Measurements from ENCODE around the gene SPG11.

Gene SPG11

DNA sequence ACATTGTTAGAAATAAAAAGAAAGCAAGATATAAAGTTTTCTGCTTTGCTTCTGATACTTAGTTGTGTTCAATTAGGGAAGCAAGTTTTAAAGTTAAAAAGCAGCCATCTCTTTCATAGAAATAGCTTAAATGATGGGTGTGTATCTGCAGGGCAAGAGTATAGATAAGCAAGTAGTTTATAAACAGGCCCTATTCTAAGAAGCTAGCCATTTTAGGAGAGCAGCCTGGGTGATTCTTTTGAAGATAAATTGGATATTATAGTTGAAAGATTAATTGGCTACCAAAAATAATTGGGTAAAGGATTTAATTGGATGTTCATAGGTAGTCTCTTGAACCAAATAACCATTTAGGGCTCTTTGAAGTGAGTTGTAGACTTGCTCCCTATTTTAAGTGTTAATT lies 120.9 kb downstream of the SPG11 start:
- H3K27ac ChIP-seq, result no peak overlapping the region
- TF ChIP-seq, protein P1, sequence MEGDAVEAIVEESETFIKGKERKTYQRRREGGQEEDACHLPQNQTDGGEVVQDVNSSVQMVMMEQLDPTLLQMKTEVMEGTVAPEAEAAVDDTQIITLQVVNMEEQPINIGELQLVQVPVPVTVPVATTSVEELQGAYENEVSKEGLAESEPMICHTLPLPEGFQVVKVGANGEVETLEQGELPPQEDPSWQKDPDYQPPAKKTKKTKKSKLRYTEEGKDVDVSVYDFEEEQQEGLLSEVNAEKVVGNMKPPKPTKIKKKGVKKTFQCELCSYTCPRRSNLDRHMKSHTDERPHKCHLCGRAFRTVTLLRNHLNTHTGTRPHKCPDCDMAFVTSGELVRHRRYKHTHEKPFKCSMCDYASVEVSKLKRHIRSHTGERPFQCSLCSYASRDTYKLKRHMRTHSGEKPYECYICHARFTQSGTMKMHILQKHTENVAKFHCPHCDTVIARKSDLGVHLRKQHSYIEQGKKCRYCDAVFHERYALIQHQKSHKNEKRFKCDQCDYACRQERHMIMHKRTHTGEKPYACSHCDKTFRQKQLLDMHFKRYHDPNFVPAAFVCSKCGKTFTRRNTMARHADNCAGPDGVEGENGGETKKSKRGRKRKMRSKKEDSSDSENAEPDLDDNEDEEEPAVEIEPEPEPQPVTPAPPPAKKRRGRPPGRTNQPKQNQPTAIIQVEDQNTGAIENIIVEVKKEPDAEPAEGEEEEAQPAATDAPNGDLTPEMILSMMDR (conservative IDR thresholded peaks at IDR 0.05; ENCODE audit: low read depth), result no peak
- ChIA-PET CTCF (no interaction called here), POLR2A (ENCODE audit: low non-redundant PET) (interaction anchor here (0.9 kb wide), 1 partner anchor 12 kb away, joined by 3 read pairs; no protein-coding TSS in a partner anchor)
- no peak for DNase-seq (ENCODE audit: low spot score)

DNA sequence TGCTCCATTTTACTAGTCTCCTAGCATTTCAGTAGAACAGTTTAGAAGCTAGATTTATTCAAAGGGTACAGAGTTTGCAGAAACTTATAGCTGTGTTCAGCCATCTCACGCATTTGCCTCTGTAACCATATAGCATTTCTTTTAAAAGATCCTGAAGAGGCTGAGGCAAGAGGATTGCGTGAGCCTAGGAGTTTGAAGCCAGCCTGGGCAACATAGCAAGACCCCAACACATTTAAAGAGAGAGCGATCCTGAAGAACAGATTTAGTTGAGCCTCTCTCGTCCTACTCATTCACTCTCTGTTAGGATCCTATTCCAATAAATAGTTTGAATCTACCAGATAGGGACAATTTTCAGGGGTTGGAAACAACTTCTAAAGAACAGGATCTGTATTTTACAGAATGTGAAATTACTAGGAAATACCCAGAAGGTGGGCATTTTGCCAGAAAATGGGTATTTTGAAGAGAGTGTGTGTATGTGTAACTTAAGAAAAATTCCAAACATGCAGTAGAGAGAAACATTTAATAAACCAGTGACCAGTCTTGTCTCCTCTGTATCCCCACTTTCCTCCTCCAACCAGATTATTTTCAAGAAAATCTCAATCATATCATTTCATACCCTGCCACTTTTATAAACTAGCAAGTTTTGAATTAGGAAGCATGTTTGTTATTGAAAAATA lies 122.0 kb downstream of the SPG11 start:
- no peak overlapping the region for H3K27ac ChIP-seq
- POLR2A ChIA-PET (ENCODE audit: low non-redundant PET), result no interaction called here
- CTCF ChIA-PET, result interaction anchor here (0.7 kb wide), 1 partner anchor 1774 kb away, joined by 3 read pairs; no protein-coding TSS in a partner anchor
- TF ChIP-seq, protein P1 (conservative IDR thresholded peaks at IDR 0.05; ENCODE audit: low read depth), result no peak
- DNase-seq (ENCODE audit: low spot score), result peak; percentile 21

DNA sequence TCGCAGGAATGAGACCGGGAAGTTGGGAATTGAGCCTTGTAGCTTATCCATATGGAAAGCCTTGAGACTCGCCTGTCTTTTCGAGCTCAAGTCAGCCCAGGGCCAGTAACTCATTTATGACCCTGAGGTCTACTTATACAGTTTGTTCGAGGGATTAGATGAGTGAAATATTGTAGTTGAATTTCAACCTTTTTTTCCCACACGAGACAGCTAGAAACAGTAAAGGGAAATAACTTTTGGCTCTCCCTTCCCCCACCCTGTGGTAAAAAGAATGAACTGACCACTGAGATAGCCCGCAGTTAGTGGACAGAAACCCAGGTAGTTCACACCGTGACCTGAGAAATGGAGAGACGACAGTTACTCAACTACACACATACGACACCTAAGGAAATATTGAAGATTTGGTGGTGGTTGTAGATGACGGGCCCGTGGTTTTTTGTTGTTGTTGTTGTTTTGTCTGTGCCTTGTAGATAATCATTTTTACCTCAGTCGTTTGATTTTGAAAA lies 125.7 kb downstream of the SPG11 start:
- peak; percentile 23 for DNase-seq (ENCODE audit: low spot score)
- CTCF ChIA-PET, result interaction anchor here (0.6 to 1.3 kb wide), 3 partner anchors 8 to 82 kb away, joined by 3 read pairs; no protein-coding TSS in a partner anchor
- H3K27ac ChIP-seq, result peak overlapping the region; percentile 100
- TF ChIP-seq, protein P1 (conservative IDR thresholded peaks at IDR 0.05; ENCODE audit: low read depth), result no peak
- POLR2A ChIA-PET (ENCODE audit: low non-redundant PET), result no interaction called here

DNA sequence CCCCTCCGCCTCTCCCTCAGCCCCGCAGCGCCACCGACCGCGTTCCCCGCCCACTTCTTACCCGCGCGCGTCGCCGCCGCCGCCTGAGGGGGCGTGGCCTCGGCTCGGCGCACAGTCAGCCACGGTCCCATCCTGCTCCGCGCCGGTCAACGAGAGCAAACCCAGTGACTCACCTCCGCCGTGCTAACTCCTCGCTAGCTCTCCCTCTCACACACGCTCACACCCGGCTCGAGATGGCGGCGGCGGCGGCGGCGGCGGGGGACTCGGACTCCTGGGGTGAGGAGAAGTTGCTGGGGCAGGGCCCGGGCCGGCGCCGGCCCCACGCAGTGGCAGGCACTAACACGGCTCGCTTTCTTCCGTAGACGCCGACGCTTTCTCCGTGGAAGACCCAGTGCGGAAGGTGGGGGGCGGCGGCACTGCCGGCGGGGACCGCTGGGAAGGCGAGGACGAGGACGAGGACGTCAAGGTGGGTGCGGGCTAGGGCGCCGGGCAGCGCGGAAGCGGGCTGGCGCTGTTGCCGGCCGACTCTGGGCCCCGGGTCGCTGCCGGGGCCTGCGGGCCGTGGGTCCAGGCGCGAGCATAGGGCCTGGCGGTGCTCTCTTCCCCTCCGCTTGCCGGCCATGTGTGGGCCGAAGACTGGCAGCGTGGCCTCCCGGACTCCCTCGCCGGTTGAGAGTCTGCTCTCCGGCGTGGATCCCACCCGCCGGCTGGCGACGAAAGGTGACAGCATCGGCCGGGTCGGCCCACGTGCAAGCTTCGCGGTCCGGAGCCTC lies 126.3 kb downstream of the SPG11 start, which contains the start of gene EIF3J:
Gene EIF3J, plus strand, starts transcription at position 186 of the 773 bp plus-strand sequence. Its CDS starts 48 bp downstream, at position 234.
- TF ChIP-seq, protein P1 (conservative IDR thresholded peaks at IDR 0.05; ENCODE audit: low read depth), result no peak
- ChIA-PET POLR2A (ENCODE audit: low non-redundant PET) (interaction anchor here (0.6 kb wide), 1 partner anchor 225 kb away, joined by 3 read pairs; no protein-coding TSS in a partner anchor), CTCF (interaction anchor here (0.6 to 1.3 kb wide), 3 partner anchors 9 to 624 kb away, joined by 3 to 4 read pairs (median 3); no protein-coding TSS in a partner anchor)
- H3K27ac ChIP-seq, result peak within 1 kb of the TSS; percentile 100
- peak; percentile 49 for DNase-seq (ENCODE audit: low spot score)

DNA sequence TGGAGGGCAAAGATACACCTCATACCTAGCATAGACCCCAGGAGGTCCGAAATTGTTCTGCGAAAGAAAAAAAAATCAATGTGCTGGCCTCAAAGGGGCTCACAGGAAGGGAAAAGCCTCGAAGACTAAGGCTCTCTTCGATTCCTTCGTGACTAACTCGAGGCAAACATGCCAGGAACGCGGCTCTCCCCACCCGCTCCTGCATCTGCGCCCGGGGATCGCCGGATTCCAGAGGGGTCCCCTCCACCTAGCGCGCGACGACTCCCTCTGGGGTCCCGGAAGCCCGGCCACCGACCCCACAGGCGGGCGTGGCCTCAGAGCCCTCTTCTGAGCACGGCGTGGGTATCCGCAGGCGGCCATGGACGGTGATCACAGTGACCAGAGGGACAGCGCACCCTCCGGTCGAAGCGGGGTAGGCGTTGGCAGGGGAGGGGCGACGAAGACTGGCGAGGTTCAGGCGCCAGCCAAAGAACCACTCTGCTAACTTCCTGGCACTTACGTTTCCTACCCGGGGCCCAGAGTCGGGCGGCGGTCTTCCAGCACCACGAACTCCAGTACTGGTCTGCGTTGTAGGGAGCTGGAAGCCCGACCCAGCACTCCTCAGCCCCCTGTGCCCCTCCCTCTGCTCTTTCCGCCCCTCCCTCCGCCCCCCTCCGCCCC lies 127.0 kb downstream of the SPG11 start:
- CTCF ChIA-PET, result interaction anchor here (0.6 to 1.2 kb wide), 2 partner anchors 10 to 623 kb away, joined by 3 to 4 read pairs; no protein-coding TSS in a partner anchor
- TF ChIP-seq, protein P1 (conservative IDR thresholded peaks at IDR 0.05; ENCODE audit: low read depth), result peak; percentile 57
- peak overlapping the region; percentile 100 for H3K27ac ChIP-seq
- POLR2A ChIA-PET (ENCODE audit: low non-redundant PET), result interaction anchor here (0.6 kb wide), 1 partner anchor 224 kb away, joined by 3 read pairs; no protein-coding TSS in a partner anchor
- peak; percentile 95 for DNase-seq (ENCODE audit: low spot score)
